Activated B cell treated with CpG ODN at 0.5 μM for 24 hours (primary cell): ENCODE data around the gene FARP2. TPM values are rescaled to one million over a fixed set of nuclear protein-coding genes. Genes with fewer than 3 reads are reported as not detected.
A peak's percentile ranks its signal among the peaks of the same experiment; 100 is the strongest.
"Not testable (repeated sequence)": the region's sequence is repeated elsewhere in the genome, so short reads cannot be mapped to it uniquely, and the experiment has no call there.

Experiments used
- ATAC-seq: fragments of 200-7000 bp; cut with Tn5 transposase; one replicate; pipeline ENCODE4 v1.10.0; 2021; ENCODE audit warnings: low read depth, mild to moderate bottlenecking, moderate library complexity
- CTCF ChIA-PET: fragments of 350-600 bp; sonication (Branson Sonifier 250); formaldehyde crosslinking; loops from one replicate; lab custom pipeline; 2021; ENCODE audit warnings: antibody characterized with exemption; lab: Charles Lee
- POLR2A ChIA-PET: fragments of 350-600 bp; sonication (Branson Sonifier 250); formaldehyde crosslinking; loops from one replicate; lab custom pipeline; 2021; ENCODE audit warnings: antibody characterized with exemption; lab: Charles Lee
- DNase-seq: peaks from one replicate; pipeline ENCODE4 v3.0.0; 2022
- H3K27ac Mint-ChIP-seq: one replicate; pipeline ENCODE4 v1.8.0; 2020; ENCODE audit warnings: mixed read lengths
- H3K27me3 Mint-ChIP-seq: one replicate; pipeline ENCODE4 v1.8.0; 2021; ENCODE audit warnings: mixed read lengths
- H3K36me3 Mint-ChIP-seq: one replicate; pipeline ENCODE4 v1.8.0; 2021; ENCODE audit warnings: low read depth, mixed read lengths
- H3K4me1 Mint-ChIP-seq: one replicate; pipeline ENCODE4 v1.8.0; 2021; ENCODE audit warnings: mixed read lengths
- H3K4me3 Mint-ChIP-seq: one replicate; pipeline ENCODE4 v1.8.0; 2020; ENCODE audit warnings: mild to moderate bottlenecking, mixed read lengths
- H3K9me3 Mint-ChIP-seq: one replicate; pipeline ENCODE4 v1.8.0; 2020; ENCODE audit warnings: mixed read lengths
- CTCF ChIP-seq: fragments of 200-600 bp; IDR thresholded peaks from one replicate; pipeline ENCODE4 v1.8.0; 2022; ENCODE audit warnings: antibody characterized with exemption, mild to moderate bottlenecking
- intact Hi-C: fragments of 100-400 bp; cut with micrococcal nuclease; formaldehyde crosslinking; loops from one replicate; pipeline ENCODE4 v1.15.1; 2024
- total RNA-seq: library from RNA; stranded (reverse); gene quantifications from 2 replicates; pipeline ENCODE4 v1.2.3, GENCODE V29; 2022

The FARP2 gene
- total RNA-seq, 1 donor from 2014 or later, result 91.2 TPM

GRCh38 chr2:241505781-241506201, 149.7 kb downstream of the FARP2 start:
- Mint-ChIP-seq H3K4me1 (peaks cover 23% of the 10 kb centered on the region), H3K36me3 (peaks cover 9% of the 10 kb centered on the region), H3K4me3 (peak overlapping the region; percentile 19), H3K27me3 (no peaks in the 10 kb centered on the region), H3K27ac (no peak overlapping the region), H3K9me3 (no peaks in the 10 kb centered on the region)
- CTCF ChIA-PET, result no interaction called here
- intact Hi-C loops, result loop anchor here (5.0 to 10.0 kb wide), 2 partner anchors 938 to 1371 kb away; partner anchors contain the start of genes COPS9 and RNPEPL1
- TF ChIP-seq CTCF, result no peak
- POLR2A ChIA-PET, result no interaction called here
- DNase-seq (no peak), ATAC-seq (no peak)

GRCh38 chr2:241506317-241506716, 150.2 kb downstream of the FARP2 start:
- DNase-seq, H3K36me3 Mint-ChIP-seq, H3K4me3 Mint-ChIP-seq, CTCF ChIA-PET, ATAC-seq, H3K9me3 Mint-ChIP-seq, H3K27me3 Mint-ChIP-seq, H3K27ac Mint-ChIP-seq: not testable (repeated sequence)
- intact Hi-C loops, result loop anchor here (5.0 to 10.0 kb wide), 2 partner anchors 939 to 1372 kb away; partner anchors contain the start of genes COPS9 and RNPEPL1
- peaks cover 23% of the 10 kb centered on the region for H3K4me1 Mint-ChIP-seq
- POLR2A ChIA-PET, result interaction anchor here (0.6 kb wide), 1 partner anchor 248 kb away, joined by 3 read pairs; no protein-coding TSS in a partner anchor

- Mint-ChIP-seq H3K4me1 (peaks cover 23% of the 10 kb centered on the region), H3K36me3 (peaks cover 2% of the 10 kb centered on the region), H3K9me3 (no peaks in the 10 kb centered on the region), H3K27me3 (no peaks in the 10 kb centered on the region), H3K27ac (no peak overlapping the region), H3K4me3 (peak overlapping the region; percentile 84)
- ATAC-seq, result no peak
- intact Hi-C loops, result loop anchor here (5.0 to 10.0 kb wide), 2 partner anchors 940 to 1372 kb away; partner anchors contain the start of genes COPS9 and RNPEPL1
- CTCF ChIA-PET, result no interaction called here
- DNase-seq, result no peak
- POLR2A ChIA-PET, result interaction anchor here (0.6 to 1.1 kb wide), 3 partner anchors 21 to 249 kb away, joined by 3 to 9 read pairs (median 3); no protein-coding TSS in a partner anchor
- TF ChIP-seq CTCF, result no peak
Observed at GRCh38 chr2:241506793-241507429, 150.8 kb downstream of the FARP2 start.

GRCh38 chr2:241507430-241508239, 151.6 kb downstream of the FARP2 start:
- ChIA-PET POLR2A (interaction anchor here (0.6 to 1.1 kb wide), 3 partner anchors 21 to 194 kb away, joined by 3 to 9 read pairs (median 5); partner anchors contain the start of gene ING5), CTCF (no interaction called here)
- H3K27me3 Mint-ChIP-seq, result no peaks in the 10 kb centered on the region
- intact Hi-C loops, result loop anchor here (1.0 to 10.0 kb wide), 14 partner anchors 33 to 1373 kb away; partner anchors contain the start of genes ATG4B, COPS9, DTYMK and HDLBP
- no peaks in the 10 kb centered on the region for H3K9me3 Mint-ChIP-seq
- peak; percentile 39 for DNase-seq
- H3K4me3 Mint-ChIP-seq, result peak overlapping the region; percentile 84
- H3K36me3 Mint-ChIP-seq, result no peaks in the 10 kb centered on the region
- ATAC-seq, result peak; percentile 1
- H3K4me1 Mint-ChIP-seq, result peaks cover 23% of the 10 kb centered on the region
- no peak for TF ChIP-seq CTCF
- H3K27ac Mint-ChIP-seq, result no peak overlapping the region

GRCh38 chr2:241508240-241509154, 152.4 kb downstream of the FARP2 start, which contains the start of gene STK25:
TSS of gene STK25 (minus strand) at chr2:241508584. CDS start at chr2:241508035, 549 bp downstream.
- Mint-ChIP-seq H3K4me3 (peak within 1 kb of the TSS; percentile 84), H3K36me3 (no peaks in the 10 kb centered on the region), H3K27me3 (no peaks in the 10 kb centered on the region), H3K9me3 (no peaks in the 10 kb centered on the region), H3K4me1 (peaks cover 23% of the 10 kb centered on the region), H3K27ac (peak within 1 kb of the TSS; percentile 68)
- ChIA-PET CTCF (no interaction called here), POLR2A (interaction anchor here (0.8 to 1.1 kb wide), 3 partner anchors 192 to 373 kb away, joined by 3 to 5 read pairs (median 3); partner anchors contain the start of gene ING5)
- ATAC-seq, result peak; percentile 93
- intact Hi-C loops, result loop anchor here (1.0 to 10.0 kb wide), 14 partner anchors 32 to 1374 kb away; partner anchors contain the start of genes ATG4B, COPS9, DTYMK and HDLBP
- TF ChIP-seq CTCF, result no peak
- DNase-seq, result peak; percentile 98
